OCI-LY7 (cell line): ENCODE results near the gene TNIK. TPM values are rescaled to one million over a fixed set of nuclear protein-coding genes. Genes with fewer than 3 reads are reported as not detected.

ENCODE experiments used
- BruUV-seq: library from RNA; stranded (reverse); fragments of 400-500 nt; replicated peaks from 2 replicates; lab custom pipeline; 2021; lab: Mats Ljungman, UMichigan
- CTCF ChIA-PET: fragments of 300-600 bp; sonication (Branson Sonifier 250); formaldehyde crosslinking; loops from one replicate; lab custom pipeline; 2022; ENCODE audit warnings: antibody characterized with exemption; ENCODE audit not compliant: unreplicated experiment; lab: Charles Lee
- POLR2A ChIA-PET: fragments of 300-600 bp; sonication (Branson Sonifier 250); formaldehyde crosslinking; loops from one replicate; lab custom pipeline; 2022; ENCODE audit warnings: antibody characterized with exemption; lab: Charles Lee
- DNase-seq: peaks from one replicate; pipeline ENCODE4 v3.0.0-alpha.2; 2015; ENCODE audit warnings: low spot score
- H2AFZ ChIP-seq: fragments of 200-600 bp; sonication (generic), shearing (Covaris generic); 2 replicates; pipeline ENCODE4 v1.6.1; 2014; ENCODE audit warnings: mild to moderate bottlenecking, antibody characterized with exemption, low read length, moderate library complexity
- H3K27ac ChIP-seq: fragments of 200-600 bp; sonication (generic); 2 replicates; pipeline ENCODE4 v1.5.1; 2014; ENCODE audit warnings: mixed run types, low read depth, mild to moderate bottlenecking, moderate library complexity, low read length, inconsistent platforms; ENCODE audit not compliant: poor library complexity, severe bottlenecking
- H3K36me3 ChIP-seq: fragments of 200-600 bp; sonication (generic); 2 replicates; pipeline ENCODE4 v1.6.1; 2014; ENCODE audit warnings: mild to moderate bottlenecking, antibody characterized with exemption, low read length, moderate library complexity, mixed read lengths; ENCODE audit not compliant: insufficient read depth
- H3K4me1 ChIP-seq: fragments of 200-600 bp; sonication (generic); 2 replicates; pipeline ENCODE4 v1.5.1; 2014; ENCODE audit warnings: mild to moderate bottlenecking, low read length; ENCODE audit not compliant: insufficient read depth, poor library complexity, severe bottlenecking
- H3K4me2 ChIP-seq: fragments of 200-600 bp; sonication (generic); 2 replicates; pipeline ENCODE4 v1.6.1; 2014; ENCODE audit warnings: mild to moderate bottlenecking, low read length
- H3K4me3 ChIP-seq: fragments of 200-600 bp; sonication (generic); 2 replicates; pipeline ENCODE4 v1.5.1; 2014; ENCODE audit warnings: mild to moderate bottlenecking, low read depth, low read length; ENCODE audit not compliant: poor library complexity, severe bottlenecking
- H3K79me2 ChIP-seq: fragments of 200-600 bp; sonication (generic); 2 replicates; pipeline ENCODE4 v1.6.1; 2016; ENCODE audit warnings: low read depth, mild to moderate bottlenecking, low read length, moderate library complexity, mixed read lengths; ENCODE audit not compliant: insufficient read depth
- H3K9me2 ChIP-seq: fragments of 200-600 bp; sonication (generic); 2 replicates; pipeline ENCODE4 v1.6.1; 2016; ENCODE audit warnings: mild to moderate bottlenecking, low read length, mixed read lengths; ENCODE audit not compliant: insufficient read depth
- H3K9me3 ChIP-seq: fragments of 200-600 bp; sonication (generic); 2 replicates; pipeline ENCODE4 v1.6.1; 2014; ENCODE audit warnings: mild to moderate bottlenecking, mixed run types, low read length, mixed read lengths
- H4K20me1 ChIP-seq: fragments of 200-600 bp; sonication (generic); 2 replicates; pipeline ENCODE4 v1.6.1; 2014; ENCODE audit warnings: mild to moderate bottlenecking, antibody characterized with exemption, low read length, moderate library complexity, mixed read lengths; ENCODE audit not compliant: insufficient read depth
- EZH2phosphoT487 ChIP-seq: fragments of 200-600 bp; sonication (generic); IDR thresholded peaks from 2 replicates; pipeline ENCODE4 v1.6.1; 2018; ENCODE audit warnings: low read depth, borderline replicate concordance, mild to moderate bottlenecking, mixed run types, antibody characterized with exemption, low read length, moderate library complexity, mixed read lengths
- intact Hi-C: fragments of 100-400 bp; cut with micrococcal nuclease; formaldehyde crosslinking; loops from one replicate; pipeline ENCODE4 v1.10.0; 2022; ENCODE audit not compliant: unreplicated experiment
- total RNA-seq, 2 experiments: library from RNA; depleted of rRNA in 1 of 2; stranded (reverse); fragments of >200 nt in 1 of 2; shearing (Covaris generic) in 1 of 2; gene quantifications; 2 replicates each; pipeline ENCODE4 v1.2.3, GENCODE V29; 2014 to 2022
- TF ChIP-seq, protein P1 (sequence below): fragments of 200-600 bp; sonication (generic); conservative IDR thresholded peaks from 2 replicates; pipeline ENCODE4 v1.5.1; 2014; ENCODE audit warnings: mild to moderate bottlenecking, antibody characterized with exemption, low read length, moderate library complexity, mixed read lengths

TNIK gene
- total RNA-seq, 2 experiments from 2014 or later = not detected

GRCh38 chr3:171046760-171047159, 413.4 kb downstream of the TNIK start:
- no peak overlapping the region for H2AFZ ChIP-seq
- no peak overlapping the region for H3K4me2 ChIP-seq
- no TSS peak for BruUV-seq
- no peaks in the 10 kb centered on the region for H3K36me3 ChIP-seq
- no peak overlapping the region for H3K27ac ChIP-seq
- TF ChIP-seq EZH2phosphoT487 = no peak
- TF ChIP-seq, protein P1, sequence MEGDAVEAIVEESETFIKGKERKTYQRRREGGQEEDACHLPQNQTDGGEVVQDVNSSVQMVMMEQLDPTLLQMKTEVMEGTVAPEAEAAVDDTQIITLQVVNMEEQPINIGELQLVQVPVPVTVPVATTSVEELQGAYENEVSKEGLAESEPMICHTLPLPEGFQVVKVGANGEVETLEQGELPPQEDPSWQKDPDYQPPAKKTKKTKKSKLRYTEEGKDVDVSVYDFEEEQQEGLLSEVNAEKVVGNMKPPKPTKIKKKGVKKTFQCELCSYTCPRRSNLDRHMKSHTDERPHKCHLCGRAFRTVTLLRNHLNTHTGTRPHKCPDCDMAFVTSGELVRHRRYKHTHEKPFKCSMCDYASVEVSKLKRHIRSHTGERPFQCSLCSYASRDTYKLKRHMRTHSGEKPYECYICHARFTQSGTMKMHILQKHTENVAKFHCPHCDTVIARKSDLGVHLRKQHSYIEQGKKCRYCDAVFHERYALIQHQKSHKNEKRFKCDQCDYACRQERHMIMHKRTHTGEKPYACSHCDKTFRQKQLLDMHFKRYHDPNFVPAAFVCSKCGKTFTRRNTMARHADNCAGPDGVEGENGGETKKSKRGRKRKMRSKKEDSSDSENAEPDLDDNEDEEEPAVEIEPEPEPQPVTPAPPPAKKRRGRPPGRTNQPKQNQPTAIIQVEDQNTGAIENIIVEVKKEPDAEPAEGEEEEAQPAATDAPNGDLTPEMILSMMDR = no peak
- H3K9me2 ChIP-seq = no peaks in the 10 kb centered on the region
- CTCF ChIA-PET = no interaction called here
- H3K79me2 ChIP-seq = no peaks in the 10 kb centered on the region
- intact Hi-C loops = no loop called here
- POLR2A ChIA-PET = no interaction called here
- no peaks in the 10 kb centered on the region for H4K20me1 ChIP-seq
- H3K9me3 ChIP-seq = no peaks in the 10 kb centered on the region
- DNase-seq = no peak
- no peaks in the 10 kb centered on the region for H3K4me1 ChIP-seq
- no peak overlapping the region for H3K4me3 ChIP-seq

- Histone ChIP-seq H3K9me3 (no peaks in the 10 kb centered on the region), H3K36me3 (no peaks in the 10 kb centered on the region), H4K20me1 (no peaks in the 10 kb centered on the region), H3K27ac (no peak overlapping the region), H3K4me1 (no peaks in the 10 kb centered on the region), H3K4me3 (no peak overlapping the region), H3K4me2 (no peak overlapping the region), H3K9me2 (no peaks in the 10 kb centered on the region), H2AFZ (no peak overlapping the region), H3K79me2 (no peaks in the 10 kb centered on the region)
- DNase-seq = no peak
- CTCF ChIA-PET = no interaction called here
- BruUV-seq = no TSS peak
- no peak for TF ChIP-seq EZH2phosphoT487
- TF ChIP-seq, protein P1 = no peak
- intact Hi-C loops = no loop called here
- POLR2A ChIA-PET = interaction anchor here (0.6 to 1.0 kb wide), 2 partner anchors 12 to 1477 kb away, joined by 3 read pairs; no protein-coding TSS in a partner anchor
Measured at GRCh38 chr3:171044835-171045793, 415.1 kb downstream of the TNIK start.

- no peak overlapping the region for H2AFZ ChIP-seq
- CTCF ChIA-PET = no interaction called here
Measured at GRCh38 chr3:171044384-171044783, 415.8 kb downstream of the TNIK start.

More at GRCh38 chr3:171044384-171044783, 415.8 kb downstream of the TNIK start:
- Histone ChIP-seq H3K9me2 (no peaks in the 10 kb centered on the region), H3K4me1 (no peaks in the 10 kb centered on the region), H3K36me3 (no peaks in the 10 kb centered on the region), H4K20me1 (no peaks in the 10 kb centered on the region), H3K79me2 (no peaks in the 10 kb centered on the region), H3K4me2 (no peak overlapping the region), H3K27ac (no peak overlapping the region), H3K4me3 (no peak overlapping the region), H3K9me3 (no peaks in the 10 kb centered on the region)
- intact Hi-C loops = no loop called here
- no TSS peak for BruUV-seq
- no peak for TF ChIP-seq EZH2phosphoT487
- TF ChIP-seq, protein P1 = no peak
- no peak for DNase-seq
- POLR2A ChIA-PET = interaction anchor here (1.0 kb wide), 1 partner anchor 11 kb away, joined by 3 read pairs; no protein-coding TSS in a partner anchor
